Erythroblast (primary cell): ENCODE measurements around the gene SH3RF1.

Source experiments
- GATA1 ChIP-seq: IDR thresholded peaks from 2 replicates; pipeline ENCODE4 v1.6.1; 2011; ENCODE audit warnings: low read depth, mild to moderate bottlenecking, control low read depth, low read length, moderate library complexity
- POLR2A ChIP-seq: IDR thresholded peaks from 2 replicates; pipeline ENCODE4 v1.6.1; 2011; ENCODE audit warnings: mild to moderate bottlenecking, low read length

- TF ChIP-seq POLR2A, result no peak
- TF ChIP-seq GATA1, result no peak
Measured at GRCh38 chr4:169090484-169091215, 180.1 kb downstream of the SH3RF1 start.
